Esophagus muscularis mucosa (tissue), 4 donors: ENCODE measurements around the gene TMEM207. TPM values are rescaled to one million over a fixed set of nuclear protein-coding genes. Genes with fewer than 3 reads are reported as not detected.
"Not testable (repeated sequence)": the region's sequence is repeated elsewhere in the genome, so short reads cannot be mapped to it uniquely, and the experiment has no call there.

Experiments
- DNase-seq: peaks from one replicate; pipeline ENCODE4 v3.0.0-alpha.2; 2017; ENCODE audit errors: extremely low spot score
- H3K27ac ChIP-seq, 4 donors: fragments of 200-600 bp; sonication (generic); replicated peaks in 1 of 4; 1 replicate in 3 of 4; 2 replicates in 1 of 4; pipeline ENCODE4 v1.5.1; 2016 to 2019; ENCODE audit warnings: mild to moderate bottlenecking in 1 of 4
- H3K27me3 ChIP-seq, 4 donors: fragments of 200-600 bp; sonication (generic); one replicate each; pipeline versions ENCODE4 v1.5.1 to v1.6.0; 2016 to 2019
- H3K36me3 ChIP-seq, 4 donors: fragments of 200-600 bp; sonication (generic); one replicate each; pipeline ENCODE4 v1.5.1; 2016 to 2019
- H3K4me1 ChIP-seq, 4 donors: fragments of 200-600 bp; sonication (generic); one replicate each; pipeline ENCODE4 v1.5.1; 2016 to 2019
- H3K4me3 ChIP-seq, 4 donors: fragments of 200-600 bp; sonication (generic); 1 replicate in 2 of 4; 2 replicates in 2 of 4; pipeline ENCODE4 v1.5.1; 2016 to 2019; ENCODE audit warnings: mild to moderate bottlenecking in 4 of 4, moderate library complexity in 1 of 4
- H3K9me3 ChIP-seq, 4 donors: fragments of 200-600 bp; sonication (generic); 1 replicate in 3 of 4; 2 replicates in 1 of 4; pipeline ENCODE4 v1.5.1; 2016 to 2019
- CTCF ChIP-seq, 3 experiments: fragments of 200-600 bp in 2 of 3; fragments of 450-650 bp in 1 of 3; sonication (generic) in 2 of 3; IDR thresholded peaks; one replicate each; pipeline ENCODE4 v1.5.1; 2017 to 2019; ENCODE audit warnings: antibody characterized with exemption in 3 of 3, mild to moderate bottlenecking in 2 of 3, moderate library complexity in 1 of 3
- EP300 ChIP-seq: sonication (generic); formaldehyde crosslinking; IDR thresholded peaks from one replicate; pipeline ENCODE4 v1.6.1; 2017; ENCODE audit warnings: antibody characterized with exemption
- POLR2A ChIP-seq: fragments of 450-650 bp; IDR thresholded peaks from one replicate; pipeline ENCODE4 v1.6.1; 2017; ENCODE audit warnings: antibody characterized with exemption, moderate library complexity, mild to moderate bottlenecking, low read depth
- POLR2AphosphoS5 ChIP-seq, 2 donors: sonication (generic); formaldehyde crosslinking; IDR thresholded peaks; one replicate each; pipeline ENCODE4 v1.6.1; 2017; ENCODE audit warnings: antibody characterized with exemption in 2 of 2
- WGBS: methylation state at CpG from one replicate; pipeline ENCODE4 v1.1.5; 2018; 5-methylcytosine and 5-hydroxymethylcytosine counted together
- intact Hi-C: fragments of 100-400 bp; cut with DNase I; formaldehyde crosslinking; loops from one replicate; pipeline ENCODE4 v1.15.1; 2023
- total RNA-seq, 4 donors: library from RNA; depleted of rRNA; stranded (reverse); fragments of >200 nt; gene quantifications; one replicate each; pipeline versions ENCODE4 v1.1.0 to v1.2.1, GENCODE V29; 2016

Gene TMEM207
- total RNA-seq, 4 donors from 2014 or later: not detected

GRCh38 chr3:190481779-190482178 is 32.1 kb upstream of the TMEM207 start:
- 93% methylated on average over 2 of the region's 2 CpGs for WGBS
- intact Hi-C loops: no loop called here

GRCh38 chr3:190473261-190473660 is 23.6 kb upstream of the TMEM207 start:
- DNase-seq, H3K36me3 ChIP-seq, H3K4me3 ChIP-seq, intact Hi-C loops, H3K27me3 ChIP-seq, H3K9me3 ChIP-seq, H3K27ac ChIP-seq, H3K4me1 ChIP-seq: not testable (repeated sequence)
- no CpG with 5 or more reads among the region's 25 CpGs for WGBS

More at GRCh38 chr3:190481779-190482178, 32.1 kb upstream of the TMEM207 start:
- H3K27me3 ChIP-seq: no peaks in the 10 kb centered on the region
- H3K27ac ChIP-seq: no peak overlapping the region
- peaks cover 0 to 2% (median 0%) of the 10 kb centered on the region in 4 donors for H3K4me1 ChIP-seq
- no peaks in the 10 kb centered on the region for H3K9me3 ChIP-seq
- H3K36me3 ChIP-seq: no peaks in the 10 kb centered on the region
- H3K4me3 ChIP-seq: no peak overlapping the region
- DNase-seq: no peak
- TF ChIP-seq POLR2AphosphoS5 (IDR thresholded peaks at IDR 0.05) (no peak), POLR2A (no peak), EP300 (no peak), CTCF (IDR thresholded peaks at IDR 0.05) (no peak)

- H3K4me3 ChIP-seq: no peak overlapping the region
- no peaks in the 10 kb centered on the region for H3K4me1 ChIP-seq
- no peak for TF ChIP-seq CTCF (IDR thresholded peaks at IDR 0.05)
- TF ChIP-seq POLR2AphosphoS5 (IDR thresholded peaks at IDR 0.05): no peak
- no peak for TF ChIP-seq POLR2A
- no peak for TF ChIP-seq EP300
- peaks cover 0 to 4% (median 1%) of the 10 kb centered on the region in 4 donors for H3K9me3 ChIP-seq
- intact Hi-C loops: no loop called here
- DNase-seq: no peak
- H3K27me3 ChIP-seq: no peaks in the 10 kb centered on the region
- no peaks in the 10 kb centered on the region for H3K36me3 ChIP-seq
- no peak overlapping the region for H3K27ac ChIP-seq
These were observed 18.2 kb upstream of the TMEM207 start for GRCh38 chr3:190467922-190468321.

GRCh38 chr3:190458040-190458439 is 8.3 kb upstream of the TMEM207 start:
- Histone ChIP-seq H3K4me1 (no peaks in the 10 kb centered on the region), H3K27ac (no peak overlapping the region), H3K9me3 (no peaks in the 10 kb centered on the region), H3K36me3 (no peaks in the 10 kb centered on the region), H3K4me3 (no peak overlapping the region), H3K27me3 (no peaks in the 10 kb centered on the region)
- TF ChIP-seq POLR2AphosphoS5 (IDR thresholded peaks at IDR 0.05) (no peak), CTCF (IDR thresholded peaks at IDR 0.05) (no peak)
- WGBS: 28% methylated on average over 2 of the region's 2 CpGs
- intact Hi-C loops: no loop called here
- no peak for DNase-seq

- H3K27me3 ChIP-seq: no peaks in the 10 kb centered on the region
- TF ChIP-seq POLR2AphosphoS5 (IDR thresholded peaks at IDR 0.05) (no peak), EP300 (no peak), CTCF (IDR thresholded peaks at IDR 0.05) (no peak), POLR2A (no peak)
- no peaks in the 10 kb centered on the region for H3K36me3 ChIP-seq
- WGBS: 94% methylated on average over 1 of the region's 1 CpG
- H3K27ac ChIP-seq: no peak overlapping the region
- intact Hi-C loops: no loop called here
- H3K4me3 ChIP-seq: no peak overlapping the region
- no peaks in the 10 kb centered on the region for H3K9me3 ChIP-seq
- no peaks in the 10 kb centered on the region for H3K4me1 ChIP-seq
- DNase-seq: no peak
These were observed 7.1 kb upstream of the TMEM207 start for GRCh38 chr3:190456770-190457169.
